GM19025 (cell line): ENCODE data around the gene FAM222B.
"Not testable (repeated sequence)": the region's sequence is repeated elsewhere in the genome, so short reads cannot be mapped to it uniquely, and the experiment has no call there.

Experiments
- ATAC-seq: cut with Tn5 transposase; IDR thresholded peaks from one replicate; pipeline ENCODE4 v1.9.1; 2021; ENCODE audit warnings: mild to moderate bottlenecking, low read depth, moderate library complexity; ENCODE audit not compliant: unreplicated experiment

Gene FAM222B

DNA sequence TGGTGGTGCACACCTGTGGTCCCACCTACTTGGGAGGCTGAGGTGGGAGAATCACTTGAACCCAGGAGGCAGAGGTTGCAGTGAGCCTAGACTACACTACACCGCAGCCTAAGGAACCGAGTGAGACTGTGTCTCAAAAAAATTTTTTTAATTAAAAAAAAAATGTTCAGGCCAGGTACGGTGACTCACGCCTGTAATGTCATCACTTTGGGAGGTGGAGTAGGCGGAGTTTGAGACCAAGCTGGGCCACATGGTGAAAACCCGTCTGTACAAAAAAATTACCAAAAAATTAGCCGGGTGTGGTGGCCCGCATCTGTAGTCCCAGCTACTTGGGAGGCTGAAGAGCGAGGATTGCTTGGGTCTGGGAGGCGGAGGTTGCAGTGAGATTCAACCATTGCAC, 3.6 kb upstream of the FAM222B start:
- ATAC-seq: no peak

DNA sequence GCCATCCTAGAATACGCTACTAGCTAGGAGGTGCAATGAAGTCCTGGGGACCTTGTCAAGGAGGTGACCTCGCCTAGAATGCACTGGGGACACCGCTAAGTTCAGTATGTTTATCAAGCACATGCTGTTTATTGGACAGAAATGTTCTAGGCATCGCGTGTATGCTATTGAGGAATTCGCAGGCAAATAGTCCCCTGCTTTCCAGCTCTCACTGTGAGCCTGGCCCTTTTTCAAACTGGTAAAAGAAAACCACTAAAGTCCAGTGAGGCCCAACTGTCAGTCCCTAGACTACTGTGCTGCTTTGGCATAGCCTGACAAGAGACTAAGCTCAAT, 1.2 kb upstream of the FAM222B start:
- ATAC-seq: no peak

DNA sequence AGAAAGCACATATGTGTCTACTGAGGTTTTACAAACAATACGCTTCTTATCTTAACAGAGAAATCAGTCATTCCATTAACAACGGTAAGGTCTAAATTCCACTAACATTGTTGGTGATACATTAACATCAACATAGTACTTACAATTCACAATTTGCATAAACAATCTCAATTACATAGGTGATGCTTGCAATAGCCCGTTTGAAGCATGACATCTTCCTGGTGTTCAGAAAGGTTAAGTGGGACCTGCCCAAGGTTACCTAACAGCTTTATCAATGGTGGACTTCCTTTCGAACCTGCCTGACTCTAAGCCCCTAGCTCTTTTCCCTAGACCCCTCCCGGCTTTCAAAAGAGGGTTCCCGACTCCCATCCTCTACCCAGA, 699 bp downstream of the FAM222B start:
- no peak for ATAC-seq

GRCh38 chr17:28839221-28839620, 3.4 kb downstream of the FAM222B start:
- no peak for ATAC-seq

DNA sequence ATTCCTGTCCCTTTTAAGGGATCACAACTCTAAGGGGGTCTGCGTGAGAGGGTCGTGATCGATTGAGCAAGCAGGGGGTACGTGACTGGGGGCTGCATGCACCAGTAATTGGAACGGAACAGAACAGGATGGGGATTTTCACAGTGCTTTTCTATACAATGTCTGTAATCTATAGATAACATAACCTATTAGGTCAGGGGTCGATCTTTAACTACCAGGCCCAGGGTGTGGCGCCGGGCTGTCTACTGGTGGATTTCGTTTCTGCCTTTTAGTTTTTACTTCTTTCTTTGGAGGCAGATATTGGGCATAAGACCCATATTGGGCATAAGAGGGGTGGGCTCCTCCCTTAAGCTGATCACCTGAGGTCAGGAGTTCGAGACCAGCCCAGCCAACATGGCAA, 6.0 kb downstream of the FAM222B start:
- not testable (repeated sequence) for ATAC-seq

- ATAC-seq: no peak
Observed at GRCh38 chr17:28834420-28834819, 8.2 kb downstream of the FAM222B start.

DNA sequence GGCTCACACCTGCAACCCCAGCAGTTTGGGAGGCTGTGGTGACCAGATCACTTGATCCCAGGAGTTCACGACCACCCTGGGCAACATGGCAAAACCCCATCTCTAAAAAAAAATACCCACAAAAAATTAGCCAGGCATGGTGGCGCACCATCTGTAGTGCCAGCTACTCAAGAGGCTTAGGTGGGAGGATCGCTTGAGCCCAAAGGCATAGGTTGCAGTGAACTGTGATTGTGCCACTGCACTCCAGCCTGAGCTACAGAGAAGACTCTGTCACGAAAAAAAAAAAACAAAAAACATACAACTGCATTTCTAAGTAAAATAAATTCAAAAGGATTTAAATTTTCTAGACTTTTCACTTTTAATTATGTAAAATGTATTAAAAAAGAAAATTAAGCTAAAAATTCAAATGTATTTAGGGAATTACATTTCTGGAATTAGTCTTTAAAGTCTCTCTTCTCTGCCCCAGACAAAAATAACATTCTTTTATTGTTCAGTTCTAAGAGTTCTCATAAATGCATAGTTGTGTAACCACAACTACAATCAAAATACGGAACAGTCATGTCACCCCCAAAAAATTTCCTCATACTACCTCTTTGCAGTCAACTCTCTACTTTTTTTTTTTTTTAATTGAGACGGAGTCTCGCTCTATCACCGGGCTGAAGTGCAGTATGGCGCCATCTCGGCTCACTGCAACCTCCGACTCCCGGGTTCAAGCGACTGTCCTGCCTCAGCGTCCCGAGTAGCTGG, 14.1 kb downstream of the FAM222B start:
- ATAC-seq: no peak

- ATAC-seq: no peak
Observed at GRCh38 chr17:28827672-28828071, 14.9 kb downstream of the FAM222B start.

- no peak for ATAC-seq
Observed at GRCh38 chr17:28819582-28819981, 23.0 kb downstream of the FAM222B start.

GRCh38 chr17:28818819-28819221, 23.8 kb downstream of the FAM222B start:
- no peak for ATAC-seq

- no peak for ATAC-seq
Observed at GRCh38 chr17:28816540-28816939, 26.1 kb downstream of the FAM222B start.

DNA sequence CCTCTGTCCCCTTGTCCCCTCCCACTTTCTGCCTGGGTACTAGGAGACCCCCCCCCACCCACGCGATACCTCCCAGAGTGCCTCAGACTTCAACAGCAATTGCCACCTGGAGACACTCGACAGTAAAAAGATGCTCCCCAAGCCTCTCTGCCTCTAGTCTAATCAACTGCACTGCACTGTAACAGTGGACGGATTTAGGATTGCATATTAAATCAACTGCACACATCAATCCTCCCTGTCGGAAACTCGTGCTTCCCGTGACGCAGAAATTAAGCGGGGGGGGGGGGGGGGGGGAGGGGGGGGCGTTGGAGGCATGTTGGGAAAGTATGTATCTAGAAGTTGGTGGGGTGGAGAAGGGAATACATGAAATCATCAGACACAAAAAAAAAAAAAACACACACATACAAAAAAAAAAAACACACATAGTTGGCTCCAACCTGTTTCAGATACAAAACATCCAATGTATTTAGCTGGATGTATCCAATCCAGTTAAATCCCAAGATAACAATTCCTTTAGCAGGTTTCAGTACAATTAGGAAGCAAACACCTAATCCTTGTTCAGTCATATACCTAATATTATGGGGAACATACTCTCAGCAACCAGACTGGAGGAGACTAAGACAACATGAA, 29.7 kb downstream of the FAM222B start:
- no peak for ATAC-seq

- peak; percentile 99 for ATAC-seq
Observed at GRCh38 chr17:28812091-28812747, 30.4 kb downstream of the FAM222B start.

GRCh38 chr17:28811651-28812090, 30.9 kb downstream of the FAM222B start:
- no peak for ATAC-seq

- no peak for ATAC-seq
Observed at GRCh38 chr17:28810437-28810836, 32.2 kb downstream of the FAM222B start.

DNA sequence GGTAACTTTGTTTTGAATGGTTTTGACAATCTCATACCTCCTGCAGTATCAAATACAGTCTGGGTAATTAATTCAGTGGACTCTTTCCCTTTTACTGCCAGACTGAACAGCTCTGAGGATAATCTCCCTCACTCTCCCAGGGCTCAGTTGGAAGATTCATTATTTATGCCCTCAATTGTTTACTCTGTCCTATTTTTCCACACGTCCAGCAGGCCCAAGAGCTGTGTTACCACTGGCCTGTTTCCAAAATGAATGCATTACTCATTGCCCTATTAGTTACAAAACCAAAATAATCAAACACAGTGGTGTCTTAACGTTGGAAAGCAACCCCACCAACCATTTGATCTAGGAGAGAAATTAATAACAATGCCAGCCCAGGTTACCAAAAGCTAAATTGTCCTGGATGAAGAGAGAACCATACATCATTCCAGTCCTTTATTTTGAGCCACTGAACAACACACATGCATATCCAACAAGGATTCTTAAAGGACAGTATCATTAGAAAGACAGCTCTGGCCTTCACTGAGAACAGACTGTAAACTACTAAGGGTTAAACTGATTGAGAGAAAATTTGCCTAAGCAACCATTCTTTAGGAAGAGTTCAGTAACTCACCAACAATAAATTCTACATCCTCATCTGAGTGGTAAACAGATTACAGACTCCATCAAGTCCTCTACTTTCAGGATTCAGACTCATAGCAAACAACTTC, 34.5 kb downstream of the FAM222B start:
- ATAC-seq: no peak

DNA sequence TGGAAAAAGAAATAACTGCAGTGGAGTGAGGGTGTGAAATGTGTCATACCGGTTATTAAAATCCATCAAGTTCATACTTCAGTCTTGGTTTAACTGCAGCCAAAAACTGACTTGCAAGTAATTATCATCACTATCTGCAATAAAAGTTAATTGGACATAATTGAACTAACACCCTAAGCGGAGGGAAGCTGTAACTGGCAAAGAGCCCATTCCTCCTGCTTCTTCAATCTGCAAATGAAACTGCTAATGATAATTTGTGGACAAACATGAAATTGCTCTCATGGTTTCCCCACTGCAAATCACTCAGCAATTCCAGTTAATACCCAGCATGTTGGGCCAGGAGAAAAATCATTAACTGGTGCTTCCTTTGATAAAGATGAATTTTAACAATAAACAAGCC, 46.5 kb downstream of the FAM222B start:
- ATAC-seq: no peak

DNA sequence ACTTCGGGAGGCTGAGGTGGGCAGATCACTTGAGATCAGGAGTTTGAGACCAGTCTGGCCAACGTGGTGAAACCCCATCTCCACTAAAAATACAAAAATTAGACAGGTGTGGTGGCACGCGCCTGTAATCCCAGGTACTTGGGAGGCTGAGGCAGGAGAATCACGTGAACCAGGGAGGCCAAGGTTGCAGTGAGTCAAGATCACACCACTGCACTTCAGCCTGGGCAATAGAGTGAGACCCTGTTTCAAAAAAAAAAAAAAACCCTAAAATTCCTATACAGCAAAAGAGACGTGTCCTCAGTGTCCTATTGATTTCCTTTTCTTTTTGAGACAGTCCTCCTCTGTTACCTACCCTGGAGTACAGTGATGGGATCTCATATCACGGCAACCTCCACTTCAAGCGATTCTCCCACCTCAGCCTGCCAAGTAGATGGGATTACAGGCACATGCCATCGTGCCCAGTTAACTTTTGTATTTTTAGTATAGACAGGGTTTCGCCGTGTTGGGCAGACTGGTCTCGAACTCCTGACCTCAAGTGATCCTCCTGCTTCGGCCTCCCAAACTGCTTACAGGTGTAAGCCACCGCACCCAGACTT, 47.6 kb downstream of the FAM222B start:
- not testable (repeated sequence) for ATAC-seq

GRCh38 chr17:28792877-28793661, 49.5 kb downstream of the FAM222B start:
- ATAC-seq: no peak

DNA sequence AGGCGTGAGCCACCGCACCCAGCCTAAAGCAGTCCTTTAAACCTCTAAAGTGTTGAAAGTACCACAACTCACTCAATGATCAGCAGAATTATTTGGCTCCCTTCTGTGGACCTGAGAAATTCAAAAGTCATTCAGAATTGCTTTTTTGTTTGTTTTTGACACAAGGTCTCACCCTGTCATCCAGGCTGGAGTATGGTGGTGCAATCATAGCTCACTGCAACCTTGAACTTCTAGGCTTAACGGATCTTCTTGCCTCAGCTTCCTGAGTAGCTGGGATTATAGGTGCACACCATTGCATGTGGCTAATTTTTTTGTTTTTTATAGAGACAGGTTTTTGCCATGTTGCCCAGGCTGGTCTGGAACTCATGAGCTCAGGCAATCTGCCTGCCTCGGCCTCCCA, 54.5 kb downstream of the FAM222B start:
- no peak for ATAC-seq
